Activated naive CD8-positive, alpha-beta T cell (primary cell): ENCODE data around the gene DNAI1.

Source experiments
- H3K27ac Mint-ChIP-seq: one replicate; pipeline ENCODE4 v1.8.0; 2021; ENCODE audit warnings: mixed read lengths
- H3K27me3 Mint-ChIP-seq: one replicate; pipeline ENCODE4 v1.8.0; 2021; ENCODE audit warnings: mixed read lengths
- H3K36me3 Mint-ChIP-seq: one replicate; pipeline ENCODE4 v1.8.0; 2021; ENCODE audit warnings: mixed read lengths
- H3K4me1 Mint-ChIP-seq: one replicate; pipeline ENCODE4 v1.8.0; 2021; ENCODE audit warnings: low read depth, mixed read lengths
- H3K4me3 Mint-ChIP-seq: one replicate; pipeline ENCODE4 v1.8.0; 2021; ENCODE audit warnings: mild to moderate bottlenecking, mixed read lengths
- H3K9me3 Mint-ChIP-seq: one replicate; pipeline ENCODE4 v1.8.0; 2021; ENCODE audit warnings: low read depth, mixed read lengths

The DNAI1 gene

DNA sequence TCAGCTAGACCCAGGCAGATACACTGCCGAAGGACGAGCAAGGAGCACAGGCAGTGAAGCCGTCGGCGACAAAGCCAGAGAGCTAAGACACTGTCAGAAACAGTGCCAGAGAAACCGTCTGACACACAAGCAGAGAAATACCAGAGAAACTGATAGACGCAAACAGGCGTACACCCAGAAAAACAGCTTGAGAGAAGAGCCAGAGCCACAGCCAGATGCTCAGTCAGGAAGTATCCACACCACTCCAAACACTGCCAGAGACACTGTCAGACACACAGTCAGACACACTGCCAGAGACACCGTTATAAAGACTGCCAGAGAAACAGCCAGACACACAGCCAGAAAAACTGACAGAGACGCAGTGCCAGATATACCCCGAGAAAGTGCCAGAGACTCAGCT, 111.8 kb downstream of the DNAI1 start:
- H3K27ac Mint-ChIP-seq, result no peak overlapping the region
- no peak overlapping the region for H3K4me3 Mint-ChIP-seq
- H3K4me1 Mint-ChIP-seq, result no peaks in the 10 kb centered on the region
- no peaks in the 10 kb centered on the region for H3K9me3 Mint-ChIP-seq
- no peaks in the 10 kb centered on the region for H3K36me3 Mint-ChIP-seq
- H3K27me3 Mint-ChIP-seq, result peaks cover 7% of the 10 kb centered on the region
